Glutamatergic neuron (in vitro differentiated cells): ENCODE results near the gene RDH5. TPM values are rescaled to one million over a fixed set of nuclear protein-coding genes. Genes with fewer than 3 reads are reported as not detected.
A peak's percentile ranks its signal among the peaks of the same experiment; 100 is the strongest.

Experiments
- DNase-seq: peaks from one replicate; pipeline ENCODE4 v3.0.0; 2022
- H3K27ac Mint-ChIP-seq: one replicate; pipeline ENCODE4 v1.8.0; 2020; ENCODE audit warnings: mild to moderate bottlenecking, mixed read lengths, inconsistent platforms; ENCODE audit not compliant: unreplicated experiment
- H3K27me3 Mint-ChIP-seq: one replicate; pipeline ENCODE4 v1.8.0; 2020; ENCODE audit warnings: mild to moderate bottlenecking, moderate library complexity, mixed read lengths, inconsistent platforms; ENCODE audit not compliant: unreplicated experiment
- H3K36me3 Mint-ChIP-seq: one replicate; pipeline ENCODE4 v1.8.0; 2020; ENCODE audit warnings: mild to moderate bottlenecking, mixed read lengths, inconsistent platforms; ENCODE audit not compliant: unreplicated experiment
- H3K4me1 Mint-ChIP-seq: one replicate; pipeline ENCODE4 v1.8.0; 2020; ENCODE audit warnings: mild to moderate bottlenecking, low read depth, mixed read lengths, inconsistent platforms; ENCODE audit not compliant: unreplicated experiment
- H3K4me3 Mint-ChIP-seq: one replicate; pipeline ENCODE4 v1.8.0; 2020; ENCODE audit warnings: mild to moderate bottlenecking, mixed read lengths, inconsistent platforms; ENCODE audit not compliant: unreplicated experiment
- H3K9me3 Mint-ChIP-seq: one replicate; pipeline ENCODE4 v1.8.0; 2020; ENCODE audit warnings: mild to moderate bottlenecking, moderate library complexity, mixed read lengths, inconsistent platforms; ENCODE audit not compliant: unreplicated experiment
- CTCF ChIP-seq: fragments of 200-600 bp; sonication (generic); IDR thresholded peaks from one replicate; pipeline ENCODE4 v1.5.0; 2021; ENCODE audit not compliant: partially characterized antibody, unreplicated experiment
- total RNA-seq: library from RNA; stranded (reverse); fragmentation: NEBNext Ultra II Directional; extraction: Animal tissue kit (Norgen Biotek cat#: 25700); gene quantifications from one replicate; pipeline ENCODE4 v1.2.1, GENCODE V29; 2021; ENCODE audit not compliant: unreplicated experiment

RDH5 gene
- total RNA-seq, 1 donor from 2014 or later: 6.6 TPM

- Mint-ChIP-seq H3K27me3 (peaks cover 12% of the 10 kb centered on the region), H3K9me3 (peaks cover 12% of the 10 kb centered on the region)
Measured at GRCh38 chr12:55711786-55712553, 8.2 kb upstream of the RDH5 start.

GRCh38 chr12:55712700-55713415 is 7.3 kb upstream of the RDH5 start:
- peaks cover 21% of the 10 kb centered on the region for H3K4me1 Mint-ChIP-seq
- peaks cover 17% of the 10 kb centered on the region for H3K27me3 Mint-ChIP-seq
- DNase-seq: peak; percentile 10
- peaks cover 12% of the 10 kb centered on the region for H3K9me3 Mint-ChIP-seq
- peak overlapping the region; percentile 37 for H3K4me3 Mint-ChIP-seq
- TF ChIP-seq CTCF: no peak
- H3K36me3 Mint-ChIP-seq: no peaks in the 10 kb centered on the region
- H3K27ac Mint-ChIP-seq: no peak overlapping the region

More at GRCh38 chr12:55711786-55712553, 8.2 kb upstream of the RDH5 start:
- H3K36me3 Mint-ChIP-seq: no peaks in the 10 kb centered on the region
- H3K4me3 Mint-ChIP-seq: peak overlapping the region; percentile 0
- no peak for DNase-seq
- no peak for TF ChIP-seq CTCF
- no peak overlapping the region for H3K27ac Mint-ChIP-seq
- peaks cover 16% of the 10 kb centered on the region for H3K4me1 Mint-ChIP-seq

- peaks cover 12% of the 10 kb centered on the region for H3K9me3 Mint-ChIP-seq
- H3K27me3 Mint-ChIP-seq: peaks cover 15% of the 10 kb centered on the region
- H3K4me1 Mint-ChIP-seq: peaks cover 25% of the 10 kb centered on the region
- no peaks in the 10 kb centered on the region for H3K36me3 Mint-ChIP-seq
- no peak for TF ChIP-seq CTCF
- no peak overlapping the region for H3K27ac Mint-ChIP-seq
- H3K4me3 Mint-ChIP-seq: no peak overlapping the region
- no peak for DNase-seq
Measured at GRCh38 chr12:55713721-55714120, 6.5 kb upstream of the RDH5 start.

GRCh38 chr12:55715169-55715764 is 4.9 kb upstream of the RDH5 start:
- Mint-ChIP-seq H3K27ac (peak overlapping the region; percentile 88), H3K4me3 (peak overlapping the region; percentile 93), H3K9me3 (peaks cover 12% of the 10 kb centered on the region), H3K36me3 (no peaks in the 10 kb centered on the region), H3K27me3 (peaks cover 12% of the 10 kb centered on the region), H3K4me1 (peaks cover 26% of the 10 kb centered on the region)
- TF ChIP-seq CTCF: no peak
- DNase-seq: no peak
